SK-N-MC (cell line): ENCODE data around the gene SLC4A5.

ENCODE experiments used
- EZH2 ChIP-seq: fragments of 200-600 bp; sonication (generic); IDR thresholded peaks from one replicate; pipeline ENCODE4 v1.6.1; 2017; ENCODE audit warnings: antibody characterized with exemption
- POLR2AphosphoS5 ChIP-seq: IDR thresholded peaks from 2 replicates; pipeline ENCODE4 v1.6.1; 2012; ENCODE audit warnings: mild to moderate bottlenecking, low read depth, low read length, borderline replicate concordance

GRCh38 chr2:74250189-74250631 is 93.0 kb downstream of the SLC4A5 start:
- no peak for TF ChIP-seq EZH2
- TF ChIP-seq POLR2AphosphoS5: no peak
